ENCODE results near the gene SCAMP4. TPM values are rescaled to one million over a fixed set of nuclear protein-coding genes. Genes with fewer than 3 reads are reported as not detected.

SCAMP4 gene
- total and polyA plus RNA-seq, 3 donors from 2014 or later = 50.1 to 108 (median 80.1) TPM

DNA sequence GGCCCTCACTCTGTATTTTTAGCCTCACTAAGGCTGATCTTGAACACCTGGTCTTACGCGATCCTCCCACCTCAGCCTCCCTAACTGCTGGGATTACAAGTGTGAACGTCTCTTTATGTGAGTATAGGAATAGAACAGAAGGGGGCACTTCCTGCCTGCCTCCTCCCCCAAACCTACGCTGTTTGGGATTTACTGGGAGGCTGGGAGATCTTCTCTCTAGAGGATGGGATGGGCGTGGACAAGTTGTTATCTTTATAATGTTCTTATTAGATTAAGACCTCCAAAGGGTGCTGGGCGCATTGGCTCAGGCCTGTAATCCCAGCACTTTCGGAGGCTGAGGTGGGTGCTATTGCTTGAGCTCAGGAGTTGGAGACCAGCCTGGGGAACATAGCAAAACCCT is 32.9 kb downstream of the SCAMP4 start:
- no peaks in the 10 kb centered on the region for H3K9me3 ChIP-seq
- no peaks in the 10 kb centered on the region for H3K36me3 ChIP-seq (ENCODE audit: low read depth, missing control alignments)
- TF ChIP-seq POLR2A (IDR thresholded peaks at IDR 0.05) = no peak
- no peak for TF ChIP-seq CTCF (IDR thresholded peaks at IDR 0.05)
- WGBS, 2 donors = 74 to 79% methylated on average over 7 of the region's 7 CpGs
- no peaks in the 10 kb centered on the region for H3K27me3 ChIP-seq
- no peak for DNase-seq
- no peak overlapping the region for H3K27ac ChIP-seq
- H3K4me1 ChIP-seq = peaks cover 17% of the 10 kb centered on the region
- intact Hi-C loops (cut with DNase I; ENCODE audit: low total_unique reads) = no loop called here
- no peak overlapping the region for H3K4me3 ChIP-seq

DNA sequence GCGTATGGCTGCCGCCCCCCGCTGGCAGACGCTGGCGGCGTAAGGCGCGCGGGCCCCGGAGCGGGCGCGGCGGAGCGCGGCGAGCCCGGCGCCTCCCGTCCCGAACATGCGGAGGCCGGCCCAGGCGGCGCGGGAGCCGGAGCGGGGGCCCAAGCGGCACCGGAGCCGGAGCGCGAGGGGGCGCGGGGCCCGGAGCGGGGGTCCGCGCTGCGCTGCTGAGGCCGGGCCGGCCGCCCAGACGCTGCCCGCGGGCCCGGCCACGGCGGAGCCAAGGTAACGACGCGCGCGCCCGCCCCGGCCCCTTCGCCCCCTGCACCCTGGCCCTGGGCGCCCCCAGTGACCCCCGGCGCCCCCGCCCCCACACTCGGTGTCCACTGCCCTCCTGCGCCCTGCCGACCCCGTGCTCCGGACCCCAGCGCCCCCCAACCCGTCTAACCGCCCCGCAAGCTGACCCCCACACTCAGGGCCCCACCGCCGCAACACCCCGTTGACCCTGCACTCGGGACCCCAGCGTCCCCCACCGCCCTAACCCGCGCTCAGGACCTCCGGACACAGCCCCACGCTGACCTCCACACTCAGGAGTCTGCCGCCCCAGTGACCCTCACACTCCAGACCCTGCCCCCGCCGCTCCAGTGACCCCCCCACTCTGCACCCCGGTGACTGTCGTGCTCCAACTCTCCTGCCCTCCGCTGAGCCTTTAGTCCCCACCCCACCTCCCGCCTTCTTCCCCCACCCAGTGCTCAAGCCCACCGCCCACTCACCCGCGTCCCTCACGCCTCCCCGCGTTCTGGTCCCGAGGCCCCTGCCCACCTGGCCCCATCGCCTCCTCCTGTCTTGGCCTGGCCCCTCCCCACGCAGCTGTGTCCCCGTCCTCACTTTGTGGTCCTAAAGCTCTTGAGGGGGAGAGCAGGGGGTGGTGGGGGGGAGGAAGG is 36.2 kb downstream of the SCAMP4 start, which contains the start of gene CSNK1G2:
CSNK1G2 (plus strand) TSS at position 27 of the 932 bp plus-strand sequence. CDS start 28,601 bp downstream, outside the sequence.
- intact Hi-C loops (cut with DNase I; ENCODE audit: low total_unique reads) = no loop called here
- Histone ChIP-seq H3K4me3 (peak within 1 kb of the TSS; percentile 68 to 80), H3K27ac (peak within 1 kb of the TSS; percentile 95 to 97), H3K9me3 (no peaks in the 10 kb centered on the region), H3K4me1 (peaks cover 19% of the 10 kb centered on the region), H3K36me3 (ENCODE audit: low read depth, missing control alignments) (no peaks in the 10 kb centered on the region), H3K27me3 (no peaks in the 10 kb centered on the region)
- DNase-seq = no peak
- TF ChIP-seq POLR2A (IDR thresholded peaks at IDR 0.05) (no peak), CTCF (IDR thresholded peaks at IDR 0.05) (no peak)
- WGBS, 2 donors = 1 to 4% methylated on average over 9 to 31 of the region's 97 CpGs

- peak; percentile 79 for DNase-seq
- no peaks in the 10 kb centered on the region for H3K36me3 ChIP-seq (ENCODE audit: low read depth, missing control alignments)
- no peak for TF ChIP-seq POLR2A (IDR thresholded peaks at IDR 0.05)
- TF ChIP-seq CTCF (IDR thresholded peaks at IDR 0.05) = no peak
- H3K27me3 ChIP-seq = no peaks in the 10 kb centered on the region
- H3K4me1 ChIP-seq = peaks cover 19% of the 10 kb centered on the region
- peak overlapping the region; percentile 68 to 80 for H3K4me3 ChIP-seq
- H3K9me3 ChIP-seq = no peaks in the 10 kb centered on the region
- WGBS, 2 donors = 1 to 3% methylated on average over 30 to 40 of the region's 40 CpGs
- intact Hi-C loops (cut with DNase I; ENCODE audit: low total_unique reads) = no loop called here
- H3K27ac ChIP-seq = peak overlapping the region; percentile 79 to 97
Observed at GRCh38 chr19:1942078-1942933, 37.1 kb downstream of the SCAMP4 start.

DNA sequence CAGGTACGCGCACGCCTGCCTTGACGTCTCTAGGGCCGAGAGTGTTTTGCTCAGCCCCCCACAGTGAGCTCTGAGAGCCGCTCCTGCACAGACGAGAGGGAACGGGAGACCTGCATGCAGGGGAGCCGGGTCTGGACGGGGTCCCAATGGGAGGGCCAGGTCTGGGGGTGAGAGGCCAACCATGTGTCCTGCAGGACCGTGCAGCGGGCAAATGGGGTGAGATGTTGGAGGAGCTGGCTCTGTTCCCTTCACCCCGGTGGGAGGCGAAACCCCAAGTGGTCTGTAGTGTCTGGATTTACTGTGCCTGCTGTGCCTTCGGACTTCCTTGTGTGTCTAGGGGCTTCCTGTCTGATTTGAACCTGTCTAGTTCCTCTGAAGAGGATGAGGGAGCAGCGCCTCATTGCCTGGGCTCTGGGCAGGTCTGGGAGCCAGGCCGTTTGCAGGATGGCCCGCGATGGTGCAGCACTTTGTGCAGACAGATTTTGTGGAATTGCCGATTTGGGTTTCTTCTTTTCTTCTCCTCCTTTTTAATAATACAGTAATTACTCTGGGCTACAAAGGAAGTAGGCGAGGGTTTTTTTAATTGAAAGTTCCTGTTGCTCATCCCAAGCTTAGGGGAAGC is 37.8 kb downstream of the SCAMP4 start:
- no peaks in the 10 kb centered on the region for H3K9me3 ChIP-seq
- intact Hi-C loops (cut with DNase I; ENCODE audit: low total_unique reads) = no loop called here
- H3K4me3 ChIP-seq = peak overlapping the region; percentile 68 to 80
- peaks cover 19% of the 10 kb centered on the region for H3K4me1 ChIP-seq
- no peaks in the 10 kb centered on the region for H3K27me3 ChIP-seq
- TF ChIP-seq CTCF (IDR thresholded peaks at IDR 0.05) (no peak), POLR2A (IDR thresholded peaks at IDR 0.05) (no peak)
- no peaks in the 10 kb centered on the region for H3K36me3 ChIP-seq (ENCODE audit: low read depth, missing control alignments)
- DNase-seq = no peak
- WGBS, 2 donors = 31 to 32% methylated on average over 21 of the region's 21 CpGs
- no peak overlapping the region for H3K27ac ChIP-seq
